Testis (tissue), 3 donors: Measurements from ENCODE around the gene C2orf78. TPM values are rescaled to one million over a fixed set of nuclear protein-coding genes. Genes with fewer than 3 reads are reported as not detected.

Experiments used
- DNase-seq: peaks from one replicate; pipeline ENCODE4 v3.0.0-alpha.2; 2019
- H3K27ac ChIP-seq, 2 donors: fragments of 200-600 bp; sonication (generic); one replicate each; pipeline ENCODE4 v1.5.1; 2019
- H3K27me3 ChIP-seq: fragments of 200-600 bp; sonication (generic); one replicate; pipeline ENCODE4 v1.5.1; 2019
- H3K36me3 ChIP-seq: fragments of 200-600 bp; sonication (generic); one replicate; pipeline ENCODE4 v1.5.1; 2017; ENCODE audit warnings: low read depth; ENCODE audit errors: missing control alignments
- H3K4me1 ChIP-seq: fragments of 200-600 bp; sonication (generic); one replicate; pipeline ENCODE4 v1.5.1; 2019
- H3K4me3 ChIP-seq, 2 donors: fragments of 200-600 bp; sonication (generic); one replicate each; pipeline ENCODE4 v1.5.1; 2017 to 2019
- H3K9me3 ChIP-seq: fragments of 200-600 bp; sonication (generic); one replicate; pipeline ENCODE4 v1.5.1; 2017
- POLR2A ChIP-seq: fragments of 450-650 bp; IDR thresholded peaks from one replicate; pipeline ENCODE4 v1.6.1; 2017; ENCODE audit warnings: antibody characterized with exemption, mild to moderate bottlenecking, moderate library complexity
- WGBS, 2 donors: methylation state at CpG; one replicate each; pipeline ENCODE4 v1.1.5; 2018; 5-methylcytosine and 5-hydroxymethylcytosine counted together
- intact Hi-C: fragments of 100-400 bp; cut with DNase I; formaldehyde crosslinking; loops from one replicate; pipeline ENCODE4 v1.15.1; 2023; ENCODE audit warnings: low total_unique reads
- polyA plus RNA-seq: library from polyadenylated mRNA; stranded (reverse); fragments of 350-450 nt; fragmentation: Illumina TruSeq; extraction: RNeasy Lipid Tissue Mini Kit (QIAGEN cat#74804); gene quantifications from one replicate; pipeline ENCODE4 v1.2.3, GENCODE V29; 2014; ENCODE audit warnings: low read depth, low replicate concordance; ENCODE audit not compliant: insufficient read depth
- total RNA-seq, 2 donors: library from RNA; depleted of rRNA; stranded (reverse); fragments of >200 nt; gene quantifications; one replicate each; pipeline ENCODE4 v1.2.3, GENCODE V29; 2016
- TF ChIP-seq, protein P1 (sequence below), 3 experiments: fragments of 450-650 bp in 2 of 3; fragments of 200-600 bp in 1 of 3; sonication (generic) in 1 of 3; IDR thresholded peaks; one replicate each; pipeline ENCODE4 v1.5.1; 2016 to 2019; ENCODE audit warnings: antibody characterized with exemption in 3 of 3, mild to moderate bottlenecking in 2 of 3, moderate library complexity in 1 of 3

Gene C2orf78
- total and polyA plus RNA-seq, 3 donors from 2014 or later = 3.5 to 18.6 (median 11.6) TPM

DNA sequence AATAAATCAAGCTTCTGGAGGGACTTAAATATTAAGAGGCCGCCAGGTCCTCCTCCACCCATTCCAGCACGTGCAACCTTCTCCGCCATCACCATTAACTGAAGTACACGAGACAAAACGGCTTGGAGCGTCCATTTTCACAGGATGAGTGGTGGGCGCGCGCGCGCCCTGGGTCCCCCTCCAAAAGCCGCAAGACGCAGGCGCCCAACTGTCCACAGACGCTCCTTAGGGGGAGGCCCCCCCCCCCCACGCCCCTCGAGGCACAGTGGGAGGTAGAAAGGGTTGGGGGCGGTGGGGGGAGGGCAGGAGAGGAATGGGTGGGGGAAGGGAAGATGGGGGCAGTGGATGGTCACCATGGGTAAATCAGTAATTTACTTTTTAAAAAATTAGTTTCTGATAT, 34.3 kb downstream of the C2orf78 start:
- no peaks in the 10 kb centered on the region for H3K36me3 ChIP-seq
- peak overlapping the region; percentile 16 to 51 for H3K4me3 ChIP-seq
- no peak for DNase-seq
- H3K27me3 ChIP-seq = no peaks in the 10 kb centered on the region
- H3K4me1 ChIP-seq = no peaks in the 10 kb centered on the region
- no peak for TF ChIP-seq POLR2A
- TF ChIP-seq, protein P1, sequence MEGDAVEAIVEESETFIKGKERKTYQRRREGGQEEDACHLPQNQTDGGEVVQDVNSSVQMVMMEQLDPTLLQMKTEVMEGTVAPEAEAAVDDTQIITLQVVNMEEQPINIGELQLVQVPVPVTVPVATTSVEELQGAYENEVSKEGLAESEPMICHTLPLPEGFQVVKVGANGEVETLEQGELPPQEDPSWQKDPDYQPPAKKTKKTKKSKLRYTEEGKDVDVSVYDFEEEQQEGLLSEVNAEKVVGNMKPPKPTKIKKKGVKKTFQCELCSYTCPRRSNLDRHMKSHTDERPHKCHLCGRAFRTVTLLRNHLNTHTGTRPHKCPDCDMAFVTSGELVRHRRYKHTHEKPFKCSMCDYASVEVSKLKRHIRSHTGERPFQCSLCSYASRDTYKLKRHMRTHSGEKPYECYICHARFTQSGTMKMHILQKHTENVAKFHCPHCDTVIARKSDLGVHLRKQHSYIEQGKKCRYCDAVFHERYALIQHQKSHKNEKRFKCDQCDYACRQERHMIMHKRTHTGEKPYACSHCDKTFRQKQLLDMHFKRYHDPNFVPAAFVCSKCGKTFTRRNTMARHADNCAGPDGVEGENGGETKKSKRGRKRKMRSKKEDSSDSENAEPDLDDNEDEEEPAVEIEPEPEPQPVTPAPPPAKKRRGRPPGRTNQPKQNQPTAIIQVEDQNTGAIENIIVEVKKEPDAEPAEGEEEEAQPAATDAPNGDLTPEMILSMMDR (IDR thresholded peaks at IDR 0.05) = no peak
- intact Hi-C loops = no loop called here
- H3K27ac ChIP-seq = no peak overlapping the region
- no peaks in the 10 kb centered on the region for H3K9me3 ChIP-seq
- WGBS, 2 donors = 48 to 64% methylated on average over 17 to 18 of the region's 18 CpGs

DNA sequence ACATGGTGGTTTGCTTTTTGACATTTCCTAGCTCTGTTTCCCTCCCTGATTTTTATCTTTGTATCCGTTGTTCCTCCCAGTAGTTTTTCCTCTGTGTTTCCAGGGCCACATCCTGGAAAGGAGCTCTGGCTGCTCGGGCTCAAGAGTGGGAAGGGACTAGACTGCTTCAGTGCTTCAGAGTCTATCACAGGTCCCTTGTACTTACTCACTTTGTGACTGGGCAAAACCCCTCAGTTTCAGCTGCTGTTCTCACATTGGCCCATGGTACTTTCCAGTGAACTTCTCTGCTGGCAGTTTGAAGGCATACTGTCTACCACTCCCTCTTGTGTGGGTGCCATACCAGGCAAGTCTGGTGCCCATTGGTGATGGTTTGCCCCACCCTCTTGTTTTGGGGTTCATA, 37.2 kb downstream of the C2orf78 start:
- no peak for DNase-seq
- H3K4me1 ChIP-seq = no peaks in the 10 kb centered on the region
- no peaks in the 10 kb centered on the region for H3K9me3 ChIP-seq
- 45 to 54% methylated on average over 2 of the region's 2 CpGs for WGBS, 2 donors
- no peaks in the 10 kb centered on the region for H3K36me3 ChIP-seq
- TF ChIP-seq, protein P1 (IDR thresholded peaks at IDR 0.05) = no peak
- no peak for TF ChIP-seq POLR2A
- intact Hi-C loops = no loop called here
- H3K27ac ChIP-seq = no peak overlapping the region
- no peaks in the 10 kb centered on the region for H3K27me3 ChIP-seq
- H3K4me3 ChIP-seq = no peak overlapping the region

DNA sequence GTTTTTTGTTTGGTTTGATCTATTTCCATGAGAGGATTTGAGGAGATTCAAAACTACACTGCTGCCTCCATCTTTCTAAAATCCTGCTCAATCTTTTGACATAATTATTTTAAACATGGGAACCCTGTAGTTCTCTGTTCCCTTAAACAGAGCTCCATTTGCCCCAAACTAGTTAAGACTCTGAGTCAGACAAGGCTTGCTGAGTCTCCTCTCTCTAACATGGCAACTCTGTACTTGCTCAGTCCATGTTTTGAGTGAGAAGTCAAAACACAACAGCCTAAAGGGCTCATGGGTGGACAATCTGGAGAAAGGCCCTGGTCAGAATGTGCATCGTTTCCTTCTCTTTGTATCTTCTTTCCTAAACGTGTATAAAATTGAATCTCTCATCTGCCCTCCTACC, 37.7 kb downstream of the C2orf78 start:
- WGBS, 2 donors = 70% methylated on average over 2 of the region's 2 CpGs

DNA sequence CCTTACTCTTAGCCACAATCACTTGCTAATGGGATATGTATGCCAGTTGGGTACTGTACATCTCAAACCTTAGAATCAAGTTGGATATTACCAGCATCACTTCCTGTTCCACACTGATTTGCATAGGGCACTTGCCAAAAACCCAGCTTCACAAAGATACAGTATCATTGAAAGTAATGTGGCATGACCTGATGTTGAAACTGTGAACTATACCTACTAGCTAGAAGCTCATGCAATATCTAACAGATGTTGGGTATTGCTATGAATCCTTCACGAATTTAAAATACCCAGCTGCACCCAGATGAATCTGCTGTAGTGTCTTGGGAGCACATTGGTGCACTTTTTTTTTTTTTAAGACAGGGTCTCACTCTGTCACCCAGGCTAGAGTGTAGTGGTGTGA, 38.3 kb downstream of the C2orf78 start:
- intact Hi-C loops = no loop called here

More for the DNA sequence above, 37.7 kb downstream of the C2orf78 start:
- no peaks in the 10 kb centered on the region for H3K4me1 ChIP-seq
- H3K27ac ChIP-seq = no peak overlapping the region
- TF ChIP-seq, protein P1 (IDR thresholded peaks at IDR 0.05) = no peak
- TF ChIP-seq POLR2A = no peak
- no peaks in the 10 kb centered on the region for H3K27me3 ChIP-seq
- intact Hi-C loops = no loop called here
- no peaks in the 10 kb centered on the region for H3K9me3 ChIP-seq
- no peak overlapping the region for H3K4me3 ChIP-seq
- H3K36me3 ChIP-seq = no peaks in the 10 kb centered on the region
- no peak for DNase-seq

DNA sequence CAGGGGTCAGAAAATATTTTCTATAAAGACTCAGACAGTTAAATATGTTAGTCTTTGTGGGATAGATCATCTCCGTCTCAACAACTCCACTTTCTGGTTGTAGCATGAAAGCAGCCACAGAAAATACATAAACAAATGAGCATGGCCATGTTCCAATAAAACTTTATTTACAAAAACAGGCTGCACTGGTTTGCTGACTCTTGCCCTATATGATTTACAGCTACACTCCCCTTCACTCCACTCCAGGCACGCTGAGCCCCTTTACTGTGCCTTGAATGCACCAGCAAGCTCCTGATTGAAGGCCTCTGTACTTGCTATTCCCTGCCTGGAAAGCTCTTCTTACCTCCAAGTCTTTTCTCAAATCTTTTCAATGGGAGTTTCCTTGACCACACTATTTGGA, 39.0 kb downstream of the C2orf78 start:
- no peaks in the 10 kb centered on the region for H3K36me3 ChIP-seq
- TF ChIP-seq POLR2A = no peak
- TF ChIP-seq, protein P1 (IDR thresholded peaks at IDR 0.05) = no peak
- no peaks in the 10 kb centered on the region for H3K4me1 ChIP-seq
- H3K9me3 ChIP-seq = no peaks in the 10 kb centered on the region
- intact Hi-C loops = no loop called here
- no peak overlapping the region for H3K4me3 ChIP-seq
- no peak overlapping the region for H3K27ac ChIP-seq
- no peaks in the 10 kb centered on the region for H3K27me3 ChIP-seq
- no peak for DNase-seq
- whole genome bisulfite sequencing, 2 donors = 87 to 89% methylated on average over 2 of the region's 2 CpGs

More for the DNA sequence above, 38.3 kb downstream of the C2orf78 start:
- no peak for DNase-seq
- 58 to 75% methylated on average over 1 of the region's 1 CpG for WGBS, 2 donors
- Histone ChIP-seq H3K4me1 (no peaks in the 10 kb centered on the region), H3K36me3 (no peaks in the 10 kb centered on the region), H3K27me3 (no peaks in the 10 kb centered on the region), H3K27ac (no peak overlapping the region), H3K4me3 (no peak overlapping the region), H3K9me3 (no peaks in the 10 kb centered on the region)
- TF ChIP-seq, protein P1 (IDR thresholded peaks at IDR 0.05) = no peak
- no peak for TF ChIP-seq POLR2A
